GM12875 (cell line): ENCODE data around the gene UCK2.
A peak's percentile ranks its signal among the peaks of the same experiment; 100 is the strongest.

ENCODE experiments used
- H3K4me3 ChIP-seq: one replicate; pipeline ENCODE4 v1.5.1; 2011; ENCODE audit warnings: low read depth, low read length, control low read depth
- CTCF ChIP-seq: IDR thresholded peaks from 2 replicates; pipeline ENCODE4 v1.5.1; 2011; ENCODE audit warnings: low read depth, mild to moderate bottlenecking, control low read depth, inconsistent platforms, low read length, moderate library complexity, borderline replicate concordance; ENCODE audit not compliant: insufficient read depth

The UCK2 gene

GRCh38 chr1:165917166-165917565 is 89.8 kb downstream of the UCK2 start:
- TF ChIP-seq CTCF, result no peak
- no peak overlapping the region for H3K4me3 ChIP-seq

- H3K4me3 ChIP-seq, result no peak overlapping the region
- no peak for TF ChIP-seq CTCF
These were observed 96.7 kb downstream of the UCK2 start for GRCh38 chr1:165924117-165924516.

GRCh38 chr1:165925498-165926079 is 98.2 kb downstream of the UCK2 start:
- no peak for TF ChIP-seq CTCF

GRCh38 chr1:165927169-165927568 is 99.8 kb downstream of the UCK2 start:
- H3K4me3 ChIP-seq, result no peak overlapping the region
- no peak for TF ChIP-seq CTCF

More at GRCh38 chr1:165925498-165926079, 98.2 kb downstream of the UCK2 start:
- no peak overlapping the region for H3K4me3 ChIP-seq

- no peak overlapping the region for H3K4me3 ChIP-seq
- TF ChIP-seq CTCF, result peak; percentile 68
These were observed 100.8 kb downstream of the UCK2 start for GRCh38 chr1:165928075-165928731.

GRCh38 chr1:165930961-165931360 is 103.5 kb downstream of the UCK2 start:
- no peak overlapping the region for H3K4me3 ChIP-seq
- no peak for TF ChIP-seq CTCF
